ENCODE measurements around the gene ZNF678. TPM values are rescaled to one million over a fixed set of nuclear protein-coding genes. Genes with fewer than 3 reads are reported as not detected.
A peak's percentile ranks its signal among the peaks of the same experiment; 100 is the strongest.

The ZNF678 gene
- 10 to 100 TPM in 5 of 8 experiments, 1 to 10 TPM in 3; 1.7 to 27.0 (median 18.3) TPM for total RNA-seq

- Histone ChIP-seq H3K4me1 (replicated peaks in 1 of 2) (peaks cover 10 to 18% of the 10 kb centered on the region in 2 donors), H3K27ac (peak within 1 kb of the TSS; percentile 99), H3K4me3 (peak within 1 kb of the TSS; percentile 66 to 95 (median 79))
- in situ Hi-C loops (cut with MboI; ENCODE audit: low pct_unique_long_range_greater_than_20kb in 2 of 9, low sequenced_read_pairs in 9 of 9, unreplicated experiment in 9 of 9) = no loop called here
- WGBS, 10 experiments = 0 to 6% (median 0%) methylated on average over 1 to 34 of the region's 39 CpGs; no CpG with 5 or more reads in 2 of the 10 experiments
- ATAC-seq (replicated peaks in 6 of 8) = peak; percentile 96 to 98 (median 97)
Observed at GRCh38 chr1:227563324-227564201, at the start of gene ZNF678. Gene ZNF678 (plus strand): TSS chr1:227563556. CDS start chr1:227650992, 87,436 bp downstream.

GRCh38 chr1:227518876-227519275 lies 44.5 kb upstream of the ZNF678 start:
- Histone ChIP-seq H3K4me3 (no peak overlapping the region), H3K27ac (no peak overlapping the region), H3K4me1 (replicated peaks in 1 of 2) (no peaks in the 10 kb centered on the region)
- in situ Hi-C loops (cut with MboI; ENCODE audit: low pct_unique_long_range_greater_than_20kb in 2 of 9, low sequenced_read_pairs in 9 of 9, unreplicated experiment in 9 of 9) = no loop called here
- no peak for ATAC-seq (replicated peaks in 6 of 8)
- WGBS, 10 experiments = 59 to 86% (median 67%) methylated on average over 2 to 4 of the region's 4 CpGs; no CpG with 5 or more reads in 5 of the 10 experiments

- no peaks in the 10 kb centered on the region for H3K4me1 ChIP-seq (replicated peaks in 1 of 2)
- ATAC-seq (replicated peaks in 6 of 8) = no peak
- no peak overlapping the region for H3K27ac ChIP-seq
- 8 to 100% (median 80%) methylated on average over 1 to 11 of the region's 11 CpGs; no CpG with 5 or more reads in 1 of the 10 experiments for WGBS, 10 experiments
- H3K4me3 ChIP-seq = no peak overlapping the region
- in situ Hi-C loops (cut with MboI; ENCODE audit: low pct_unique_long_range_greater_than_20kb in 2 of 9, low sequenced_read_pairs in 9 of 9, unreplicated experiment in 9 of 9) = no loop called here
Observed at GRCh38 chr1:227521782-227522181, 41.6 kb upstream of the ZNF678 start.

- ATAC-seq (replicated peaks in 6 of 8) = no peak
- H3K4me3 ChIP-seq = no peak overlapping the region
- WGBS, 10 experiments = 34 to 100% (median 77%) methylated on average over 1 to 2 of the region's 2 CpGs
Observed at GRCh38 chr1:227526524-227526923, 36.8 kb upstream of the ZNF678 start.

GRCh38 chr1:227532019-227532619 lies 31.2 kb upstream of the ZNF678 start:
- H3K4me1 ChIP-seq (replicated peaks in 1 of 2) = no peaks in the 10 kb centered on the region
- ATAC-seq (replicated peaks in 6 of 8) = peak in 2 of 8 experiments; percentile 7 to 15
- H3K4me3 ChIP-seq = no peak overlapping the region
- no peak overlapping the region for H3K27ac ChIP-seq
- WGBS, 10 experiments = 100% methylated on average over 1 to 3 of the region's 3 CpGs; no CpG with 5 or more reads in 5 of the 10 experiments
- in situ Hi-C loops (cut with MboI; ENCODE audit: low pct_unique_long_range_greater_than_20kb in 2 of 9, low sequenced_read_pairs in 9 of 9, unreplicated experiment in 9 of 9) = no loop called here

More at GRCh38 chr1:227526524-227526923, 36.8 kb upstream of the ZNF678 start:
- Histone ChIP-seq H3K27ac (no peak overlapping the region), H3K4me1 (replicated peaks in 1 of 2) (no peaks in the 10 kb centered on the region)
- in situ Hi-C loops (cut with MboI; ENCODE audit: low pct_unique_long_range_greater_than_20kb in 2 of 9, low sequenced_read_pairs in 9 of 9, unreplicated experiment in 9 of 9) = no loop called here

- 60 to 100% (median 98%) methylated on average over 1 to 4 of the region's 5 CpGs; no CpG with 5 or more reads in 6 of the 10 experiments for WGBS, 10 experiments
- in situ Hi-C loops (cut with MboI; ENCODE audit: low pct_unique_long_range_greater_than_20kb in 2 of 9, low sequenced_read_pairs in 9 of 9, unreplicated experiment in 9 of 9) = no loop called here
- no peak overlapping the region for H3K4me3 ChIP-seq
Observed at GRCh38 chr1:227540170-227541098, 22.9 kb upstream of the ZNF678 start.

GRCh38 chr1:227541129-227541528 lies 22.2 kb upstream of the ZNF678 start:
- Histone ChIP-seq H3K4me3 (peak overlapping the region in 1 of 5 donors; percentile 54), H3K4me1 (replicated peaks in 1 of 2) (peaks cover 0 to 8% of the 10 kb centered on the region in 2 donors), H3K27ac (no peak overlapping the region)
- 92 to 100% (median 100%) methylated on average over 1 to 5 of the region's 5 CpGs; no CpG with 5 or more reads in 6 of the 10 experiments for WGBS, 10 experiments
- no peak for ATAC-seq (replicated peaks in 6 of 8)
- in situ Hi-C loops (cut with MboI; ENCODE audit: low pct_unique_long_range_greater_than_20kb in 2 of 9, low sequenced_read_pairs in 9 of 9, unreplicated experiment in 9 of 9) = no loop called here

More at GRCh38 chr1:227540170-227541098, 22.9 kb upstream of the ZNF678 start:
- no peak overlapping the region for H3K27ac ChIP-seq
- ATAC-seq (replicated peaks in 6 of 8) = no peak
- H3K4me1 ChIP-seq (replicated peaks in 1 of 2) = peaks cover 0 to 8% of the 10 kb centered on the region in 2 donors

GRCh38 chr1:227541796-227542152 lies 21.6 kb upstream of the ZNF678 start:
- H3K4me1 ChIP-seq (replicated peaks in 1 of 2) = peaks cover 0 to 8% of the 10 kb centered on the region in 2 donors
- 43 to 71% methylated on average over 9 to 11 of the region's 32 CpGs; no CpG with 5 or more reads in 8 of the 10 experiments for WGBS, 10 experiments
- H3K27ac ChIP-seq = no peak overlapping the region
- in situ Hi-C loops (cut with MboI; ENCODE audit: low pct_unique_long_range_greater_than_20kb in 2 of 9, low sequenced_read_pairs in 9 of 9, unreplicated experiment in 9 of 9) = no loop called here
- no peak for ATAC-seq (replicated peaks in 6 of 8)
- H3K4me3 ChIP-seq = peak overlapping the region; percentile 39 to 66 (median 52)

GRCh38 chr1:227542153-227543120 lies 20.9 kb upstream of the ZNF678 start:
- in situ Hi-C loops (cut with MboI; ENCODE audit: low pct_unique_long_range_greater_than_20kb in 2 of 9, low sequenced_read_pairs in 9 of 9, unreplicated experiment in 9 of 9) = no loop called here
- no peak overlapping the region for H3K27ac ChIP-seq
- peak overlapping the region; percentile 39 to 66 (median 52) for H3K4me3 ChIP-seq
- peak; percentile 92 to 96 (median 96) for ATAC-seq (replicated peaks in 6 of 8)
- peaks cover 0 to 8% of the 10 kb centered on the region in 2 donors for H3K4me1 ChIP-seq (replicated peaks in 1 of 2)
- WGBS, 10 experiments = 15 to 90% (median 44%) methylated on average over 2 to 45 of the region's 84 CpGs; no CpG with 5 or more reads in 4 of the 10 experiments

- ATAC-seq (replicated peaks in 6 of 8) = no peak
- WGBS, 10 experiments = 96 to 100% (median 99%) methylated on average over 2 to 6 of the region's 14 CpGs; no CpG with 5 or more reads in 6 of the 10 experiments
- Histone ChIP-seq H3K27ac (no peak overlapping the region), H3K4me3 (no peak overlapping the region), H3K4me1 (replicated peaks in 1 of 2) (peaks cover 0 to 8% of the 10 kb centered on the region in 2 donors)
- in situ Hi-C loops (cut with MboI; ENCODE audit: low pct_unique_long_range_greater_than_20kb in 2 of 9, low sequenced_read_pairs in 9 of 9, unreplicated experiment in 9 of 9) = no loop called here
Observed at GRCh38 chr1:227543283-227544066, 19.9 kb upstream of the ZNF678 start.

All from motor neuron (in vitro differentiated cells).